Measurements from ENCODE around the gene LMNTD2.

LMNTD2 gene

DNA sequence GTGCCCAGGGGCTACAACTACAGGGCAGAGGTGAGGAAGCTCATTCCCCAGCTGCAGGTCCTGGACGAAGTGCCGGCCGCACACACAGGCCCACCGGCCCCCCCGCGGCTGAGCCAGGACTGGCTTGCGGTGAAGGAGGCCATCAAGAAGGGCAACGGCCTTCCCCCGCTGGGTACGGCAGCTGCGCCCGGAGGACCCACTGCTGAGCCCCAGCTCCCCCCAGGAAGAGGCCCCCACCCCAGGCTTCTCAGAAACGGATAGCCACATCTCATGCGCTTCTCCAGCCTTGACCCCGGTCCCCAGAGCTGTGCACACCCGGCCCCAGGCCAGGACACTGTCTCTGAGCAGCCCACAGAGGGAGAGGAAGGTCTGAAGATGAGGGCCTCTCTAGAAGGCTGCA is 9.4 kb downstream of the LMNTD2 start:
- H3K36me3 ChIP-seq (ENCODE audit: insufficient read depth, low read length): no peaks in the 10 kb centered on the region; the same call in 1 of the 2 replicates

DNA sequence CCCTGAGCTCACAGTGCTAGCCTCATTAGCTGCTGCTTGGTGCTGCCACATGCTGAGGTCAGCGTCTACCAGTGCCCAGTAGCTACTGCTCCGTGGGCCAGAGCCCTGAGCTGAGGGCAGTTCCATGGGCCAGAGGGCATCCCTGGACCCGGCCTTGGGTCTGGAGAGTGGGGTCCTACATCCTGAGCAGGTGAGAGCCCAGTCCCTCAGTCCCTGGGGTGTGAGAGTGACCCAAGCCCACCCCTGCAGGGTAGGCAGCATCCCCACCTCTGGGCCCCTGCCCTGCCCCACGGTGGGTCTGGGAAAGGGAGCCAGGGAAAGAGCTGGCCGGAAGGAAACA is 9.8 kb downstream of the LMNTD2 start:
- Histone ChIP-seq H3K27me3 (ENCODE audit: insufficient read depth, low read length) (peaks cover 3% of the 10 kb centered on the region; the same call in 1 of the 2 replicates), H3K9ac (ENCODE audit: low read length) (no peak overlapping the region), H2AFZ (ENCODE audit: low read length) (no peak overlapping the region), H3K4me2 (ENCODE audit: low read length) (no peak overlapping the region), H3F3A (ENCODE audit: insufficient read depth, low read length) (no peaks in the 10 kb centered on the region), H3K4me3 (ENCODE audit: low read depth, low read length, poor library complexity, severe bottlenecking) (no peak overlapping the region), H3K27ac (ENCODE audit: low read depth, low read length, poor library complexity, severe bottlenecking) (no peak overlapping the region), H4K20me1 (ENCODE audit: insufficient read depth, low read length) (no peaks in the 10 kb centered on the region), H3K9me2 (ENCODE audit: low read depth, low read length) (no peaks in the 10 kb centered on the region), H3K9me3 (ENCODE audit: low read length) (no peaks in the 10 kb centered on the region), H3K79me2 (ENCODE audit: insufficient read depth, low read length) (no peaks in the 10 kb centered on the region), H3K36me3 (ENCODE audit: insufficient read depth, low read length) (no peaks in the 10 kb centered on the region; the same call in 1 of the 2 replicates), H3K4me1 (ENCODE audit: insufficient read depth, low read length, severe bottlenecking) (peaks cover 18% of the 10 kb centered on the region)
- TF ChIP-seq, protein P1, sequence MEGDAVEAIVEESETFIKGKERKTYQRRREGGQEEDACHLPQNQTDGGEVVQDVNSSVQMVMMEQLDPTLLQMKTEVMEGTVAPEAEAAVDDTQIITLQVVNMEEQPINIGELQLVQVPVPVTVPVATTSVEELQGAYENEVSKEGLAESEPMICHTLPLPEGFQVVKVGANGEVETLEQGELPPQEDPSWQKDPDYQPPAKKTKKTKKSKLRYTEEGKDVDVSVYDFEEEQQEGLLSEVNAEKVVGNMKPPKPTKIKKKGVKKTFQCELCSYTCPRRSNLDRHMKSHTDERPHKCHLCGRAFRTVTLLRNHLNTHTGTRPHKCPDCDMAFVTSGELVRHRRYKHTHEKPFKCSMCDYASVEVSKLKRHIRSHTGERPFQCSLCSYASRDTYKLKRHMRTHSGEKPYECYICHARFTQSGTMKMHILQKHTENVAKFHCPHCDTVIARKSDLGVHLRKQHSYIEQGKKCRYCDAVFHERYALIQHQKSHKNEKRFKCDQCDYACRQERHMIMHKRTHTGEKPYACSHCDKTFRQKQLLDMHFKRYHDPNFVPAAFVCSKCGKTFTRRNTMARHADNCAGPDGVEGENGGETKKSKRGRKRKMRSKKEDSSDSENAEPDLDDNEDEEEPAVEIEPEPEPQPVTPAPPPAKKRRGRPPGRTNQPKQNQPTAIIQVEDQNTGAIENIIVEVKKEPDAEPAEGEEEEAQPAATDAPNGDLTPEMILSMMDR (IDR thresholded peaks at IDR 0.05; ENCODE audit: low read length): no peak
- TF ChIP-seq EZH2 (IDR thresholded peaks at IDR 0.05; ENCODE audit: borderline replicate concordance, low read length): no peak

More for the DNA sequence above, 9.4 kb downstream of the LMNTD2 start:
- no peak overlapping the region for H3K27ac ChIP-seq (ENCODE audit: low read depth, low read length, poor library complexity, severe bottlenecking)
- peaks cover 3% of the 10 kb centered on the region; the same call in 1 of the 2 replicates for H3K27me3 ChIP-seq (ENCODE audit: insufficient read depth, low read length)
- H3K9me3 ChIP-seq (ENCODE audit: low read length): no peaks in the 10 kb centered on the region
- no peak overlapping the region for H3K9ac ChIP-seq (ENCODE audit: low read length)
- H3K79me2 ChIP-seq (ENCODE audit: insufficient read depth, low read length): no peaks in the 10 kb centered on the region
- no peaks in the 10 kb centered on the region for H4K20me1 ChIP-seq (ENCODE audit: insufficient read depth, low read length)
- TF ChIP-seq, protein P1 (IDR thresholded peaks at IDR 0.05; ENCODE audit: low read length): no peak
- TF ChIP-seq EZH2 (IDR thresholded peaks at IDR 0.05; ENCODE audit: borderline replicate concordance, low read length): no peak
- H3K9me2 ChIP-seq (ENCODE audit: low read depth, low read length): no peaks in the 10 kb centered on the region
- H3F3A ChIP-seq (ENCODE audit: insufficient read depth, low read length): no peaks in the 10 kb centered on the region
- H3K4me2 ChIP-seq (ENCODE audit: low read length): no peak overlapping the region
- peaks cover 18% of the 10 kb centered on the region for H3K4me1 ChIP-seq (ENCODE audit: insufficient read depth, low read length, severe bottlenecking)
- H3K4me3 ChIP-seq (ENCODE audit: low read depth, low read length, poor library complexity, severe bottlenecking): no peak overlapping the region
- no peak overlapping the region for H2AFZ ChIP-seq (ENCODE audit: low read length)

DNA sequence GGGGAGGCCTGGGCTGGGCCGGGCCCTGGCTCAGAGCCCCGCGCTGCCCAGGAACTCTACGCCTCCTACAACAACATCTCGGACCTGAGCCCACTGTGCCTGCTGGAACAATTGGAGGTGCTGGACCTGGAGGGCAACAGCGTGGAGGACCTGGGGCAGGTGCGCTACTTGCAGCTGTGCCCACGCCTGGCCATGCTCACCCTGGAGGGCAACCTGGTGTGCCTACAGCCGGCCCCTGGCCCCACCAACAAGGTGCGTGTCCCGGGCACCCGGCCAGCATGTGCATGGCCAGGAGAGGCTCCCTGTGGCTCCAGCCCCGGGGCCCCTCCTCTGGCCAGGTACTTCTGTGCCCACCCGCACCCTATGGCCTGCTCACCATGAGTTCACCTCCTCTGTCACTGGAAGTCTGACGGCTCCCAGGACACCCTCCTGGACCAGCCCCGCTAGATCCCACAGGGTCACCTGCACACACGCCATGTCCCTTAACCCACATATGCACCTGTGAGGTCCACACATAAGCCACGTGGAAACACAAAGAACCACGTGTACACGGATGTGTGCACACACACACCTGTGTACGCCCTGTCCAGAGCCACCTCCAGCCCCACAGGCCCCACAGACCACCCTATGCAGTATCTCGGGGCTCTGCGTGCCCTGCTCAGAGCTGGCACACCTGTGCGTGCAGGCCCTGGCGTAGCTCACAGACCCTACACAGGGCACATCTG is 10.4 kb downstream of the LMNTD2 start:
- H3K27ac ChIP-seq (ENCODE audit: low read depth, low read length, poor library complexity, severe bottlenecking): no peak overlapping the region
- H3K9ac ChIP-seq (ENCODE audit: low read length): no peak overlapping the region
- no peaks in the 10 kb centered on the region for H3K79me2 ChIP-seq (ENCODE audit: insufficient read depth, low read length)
- H3K4me1 ChIP-seq (ENCODE audit: insufficient read depth, low read length, severe bottlenecking): peaks cover 12% of the 10 kb centered on the region
- no peaks in the 10 kb centered on the region for H4K20me1 ChIP-seq (ENCODE audit: insufficient read depth, low read length)
- H3K4me2 ChIP-seq (ENCODE audit: low read length): no peak overlapping the region
- no peaks in the 10 kb centered on the region for H3K9me2 ChIP-seq (ENCODE audit: low read depth, low read length)
- H3K36me3 ChIP-seq (ENCODE audit: insufficient read depth, low read length): no peaks in the 10 kb centered on the region; the same call in 1 of the 2 replicates
- no peaks in the 10 kb centered on the region for H3F3A ChIP-seq (ENCODE audit: insufficient read depth, low read length)
- no peak for TF ChIP-seq EZH2 (IDR thresholded peaks at IDR 0.05; ENCODE audit: borderline replicate concordance, low read length)
- TF ChIP-seq, protein P1 (IDR thresholded peaks at IDR 0.05; ENCODE audit: low read length): no peak
- H3K9me3 ChIP-seq (ENCODE audit: low read length): no peaks in the 10 kb centered on the region
- no peak overlapping the region for H3K4me3 ChIP-seq (ENCODE audit: low read depth, low read length, poor library complexity, severe bottlenecking)
- H3K27me3 ChIP-seq (ENCODE audit: insufficient read depth, low read length): peaks cover under 1% of the 10 kb centered on the region; the same call in 1 of the 2 replicates
- H2AFZ ChIP-seq (ENCODE audit: low read length): no peak overlapping the region
